Nucleus accumbens (tissue), 56 donors: Measurements from ENCODE around the gene SPSB1.

Experiments
- DNase-seq, 56 donors: peaks; one replicate each; lab custom pipeline; 2025; lab: John Stamatoyannopoulos, UW

Gene SPSB1

GRCh38 chr1:9292361-9293240 lies at the start of gene SPSB1:
SPSB1 (plus strand) TSS chr1:9292894; CDS start chr1:9355892, 62,998 bp downstream.
- DNase-seq, result peak in 54 of 56 donors; percentile 12 to 87 (median 66)

GRCh38 chr1:9243066-9243739 lies 49.5 kb upstream of the SPSB1 start:
- no peak for DNase-seq

- no peak for DNase-seq
Measured at GRCh38 chr1:9244501-9245229, 48.0 kb upstream of the SPSB1 start.

GRCh38 chr1:9245230-9245619 lies 47.5 kb upstream of the SPSB1 start:
- DNase-seq, result no peak

- no peak for DNase-seq
Measured at GRCh38 chr1:9245661-9246060, 47.0 kb upstream of the SPSB1 start.

- no peak for DNase-seq
Measured at GRCh38 chr1:9246215-9246614, 46.5 kb upstream of the SPSB1 start.

GRCh38 chr1:9246841-9247785 lies 45.6 kb upstream of the SPSB1 start:
- no peak for DNase-seq

- DNase-seq, result peak in 27 of 56 donors; percentile 11 to 80 (median 41)
Measured at GRCh38 chr1:9247894-9248293, 44.8 kb upstream of the SPSB1 start.

- peak in 8 of 56 donors; percentile 16 to 59 (median 38) for DNase-seq
Measured at GRCh38 chr1:9248341-9249262, 44.1 kb upstream of the SPSB1 start.

- no peak for DNase-seq
Measured at GRCh38 chr1:9249263-9249533, 43.5 kb upstream of the SPSB1 start.

GRCh38 chr1:9249534-9250410 lies 42.9 kb upstream of the SPSB1 start:
- peak in 8 of 56 donors; percentile 12 to 59 (median 26) for DNase-seq

GRCh38 chr1:9250411-9251381 lies 42.0 kb upstream of the SPSB1 start:
- DNase-seq, result no peak

- DNase-seq, result no peak
Measured at GRCh38 chr1:9251501-9251900, 41.2 kb upstream of the SPSB1 start.

- no peak for DNase-seq
Measured at GRCh38 chr1:9253004-9253403, 39.7 kb upstream of the SPSB1 start.

- no peak for DNase-seq
Measured at GRCh38 chr1:9253453-9254105, 39.1 kb upstream of the SPSB1 start.

GRCh38 chr1:9256332-9256731 lies 36.4 kb upstream of the SPSB1 start:
- DNase-seq, result no peak
